GM19239 (cell line): ENCODE measurements around the gene OR5H2.
"Not testable (repeated sequence)": the region's sequence is repeated elsewhere in the genome, so short reads cannot be mapped to it uniquely, and the experiment has no call there.

Experiments used
- DNase-seq: peaks from one replicate; pipeline ENCODE4 v3.0.0; 2011; ENCODE audit warnings: low spot score; ENCODE audit not compliant: insufficient read length
- FAIRE-seq: peaks from 2 replicates; lab custom pipeline; 2011; peaks lifted over from hg19 to GRCh38; lab: Jason Lieb, UNC

Gene OR5H2

DNA sequence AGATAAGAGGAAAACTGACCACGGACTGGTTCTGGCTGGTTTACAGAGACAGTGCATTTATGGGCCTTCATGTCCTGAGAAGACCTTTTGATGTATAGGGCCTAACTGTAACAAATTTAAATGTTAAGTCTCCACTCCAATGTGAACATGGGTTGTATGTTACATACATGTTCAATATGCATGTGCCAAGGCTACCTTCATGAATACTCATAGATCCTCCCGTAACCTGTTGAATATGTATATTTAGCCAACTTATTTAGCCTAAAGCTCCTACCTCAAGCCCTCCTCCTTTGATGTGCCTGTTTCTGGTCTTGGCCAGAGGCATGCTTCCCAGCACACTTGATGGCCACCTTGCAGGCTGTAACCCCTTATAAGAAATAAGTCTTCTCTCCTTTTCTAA is at the start of gene OR5H2:
Gene OR5H2 (plus strand): TSS at position 301 of the 400 bp plus-strand sequence. CDS start 398 bp downstream, outside the sequence.
- FAIRE-seq (no peak), DNase-seq (no peak)

GRCh38 chr3:98233468-98233867 is 48.8 kb upstream of the OR5H2 start:
- no peak for FAIRE-seq
- no peak for DNase-seq

GRCh38 chr3:98240131-98240530 is 42.2 kb upstream of the OR5H2 start:
- no peak for DNase-seq
- FAIRE-seq = no peak

GRCh38 chr3:98242155-98242554 is 40.1 kb upstream of the OR5H2 start:
- FAIRE-seq = no peak
- DNase-seq = no peak

GRCh38 chr3:98243843-98244242 is 38.5 kb upstream of the OR5H2 start:
- DNase-seq (no peak), FAIRE-seq (no peak)

DNA sequence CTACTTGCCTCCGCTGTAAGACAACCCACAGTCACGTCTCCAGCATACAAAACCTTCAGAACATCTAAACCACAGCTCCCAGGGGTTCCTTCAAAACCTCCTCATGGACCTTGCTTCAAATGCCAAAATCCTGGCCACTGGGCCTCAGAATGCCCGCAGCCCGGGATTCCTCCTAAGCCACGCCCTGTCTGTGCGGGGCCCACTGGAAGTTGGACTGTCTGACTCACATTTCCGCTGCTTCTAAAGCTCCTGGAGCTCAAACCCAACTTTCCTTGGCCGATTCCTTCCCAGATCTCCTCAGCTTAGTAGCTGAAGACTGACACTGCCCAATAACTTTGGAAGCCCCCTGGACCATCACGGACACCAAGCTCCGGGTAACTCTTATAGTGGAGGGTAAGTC is 36.2 kb upstream of the OR5H2 start:
- DNase-seq (no peak), FAIRE-seq (no peak)

- not testable (repeated sequence) for FAIRE-seq, DNase-seq
Measured at GRCh38 chr3:98256026-98256425, 26.3 kb upstream of the OR5H2 start.

DNA sequence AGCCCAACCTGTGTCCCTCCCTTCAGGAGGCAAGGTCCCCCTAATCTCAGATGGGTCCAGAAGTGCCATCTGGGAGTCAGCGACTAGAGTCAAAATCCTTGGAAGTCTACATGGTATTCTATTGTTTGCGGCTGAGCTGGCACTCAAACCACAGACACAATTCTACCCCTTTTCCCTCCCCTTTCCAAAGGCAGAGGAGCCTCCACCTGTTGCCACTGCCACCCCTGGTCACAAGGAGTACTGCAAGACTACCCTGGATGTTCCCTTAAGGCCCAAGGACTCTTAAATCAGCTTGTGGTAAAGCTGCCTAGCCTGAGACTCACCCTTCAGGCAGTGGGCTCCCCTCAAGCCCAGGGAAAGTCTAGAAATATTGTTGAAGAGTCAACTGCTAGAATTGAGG is 22.6 kb upstream of the OR5H2 start:
- FAIRE-seq = no peak
- DNase-seq = no peak

GRCh38 chr3:98262046-98262445 is 20.3 kb upstream of the OR5H2 start:
- no peak for DNase-seq
- no peak for FAIRE-seq

- no peak for FAIRE-seq
- no peak for DNase-seq
Measured at GRCh38 chr3:98263944-98264343, 18.4 kb upstream of the OR5H2 start, which contains the start of gene OR5H6. TSS of gene OR5H6 (plus strand) at chr3:98264244. CDS start at chr3:98264333, 89 bp downstream.

DNA sequence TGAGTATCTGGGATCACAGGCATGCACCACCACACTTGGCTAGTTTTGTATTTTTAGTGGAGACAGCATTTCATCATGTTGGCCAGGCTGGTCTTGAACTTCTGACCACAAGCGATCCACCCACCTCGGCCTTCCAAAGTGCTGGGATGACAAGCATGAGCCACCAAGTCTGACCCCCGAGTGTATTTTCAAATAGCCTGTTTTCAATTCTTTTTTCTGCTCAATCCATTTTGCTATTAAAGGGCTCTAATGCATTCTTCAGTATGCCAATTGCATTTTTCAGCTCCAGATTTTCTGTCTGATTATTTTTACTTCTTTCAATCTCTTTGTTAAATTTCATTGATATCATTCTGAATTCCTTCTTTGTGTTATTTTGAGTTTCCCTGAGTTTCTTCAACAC is 12.5 kb upstream of the OR5H2 start:
- no peak for DNase-seq
- no peak for FAIRE-seq

GRCh38 chr3:98272126-98272525 is 10.2 kb upstream of the OR5H2 start:
- FAIRE-seq = no peak

GRCh38 chr3:98274914-98275313 is 7.4 kb upstream of the OR5H2 start:
- FAIRE-seq (no peak), DNase-seq (no peak)

More at GRCh38 chr3:98272126-98272525, 10.2 kb upstream of the OR5H2 start:
- no peak for DNase-seq

GRCh38 chr3:98290916-98291315 is 8.6 kb downstream of the OR5H2 start:
- DNase-seq = no peak
- FAIRE-seq = no peak

DNA sequence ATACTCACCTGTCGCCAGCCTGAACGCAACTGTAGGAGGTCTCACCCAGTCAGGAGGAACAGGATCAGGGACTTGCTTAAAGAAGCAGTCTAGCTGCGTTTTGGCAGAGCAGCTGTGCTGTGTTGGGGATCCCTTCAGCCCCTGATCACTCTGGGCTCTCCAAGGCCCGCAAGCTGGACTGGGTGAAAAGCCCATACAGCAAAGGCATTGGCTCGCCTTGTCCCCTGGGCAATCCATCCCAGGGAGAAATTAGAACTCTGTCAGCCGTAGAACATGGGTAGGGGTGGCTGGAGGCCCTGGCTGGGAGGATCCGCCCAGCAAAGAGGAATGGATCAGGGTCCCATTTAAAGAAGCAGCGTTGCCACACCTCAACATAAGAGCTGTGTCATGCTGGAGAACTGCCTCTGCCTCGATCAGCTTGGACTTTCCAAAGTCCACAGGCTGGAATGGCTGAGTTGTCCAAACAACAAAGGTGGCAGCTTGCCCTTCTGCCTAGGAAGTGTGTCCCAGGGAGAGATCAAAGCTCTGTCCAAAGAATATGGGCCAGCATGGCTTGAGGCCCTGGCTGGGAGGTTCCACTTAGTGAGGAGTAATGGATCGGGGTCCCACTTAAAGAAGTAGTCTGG is 9.1 kb downstream of the OR5H2 start:
- DNase-seq = no peak
- FAIRE-seq = no peak

GRCh38 chr3:98322101-98322500 is 39.8 kb downstream of the OR5H2 start:
- FAIRE-seq = no peak
- DNase-seq = no peak

DNA sequence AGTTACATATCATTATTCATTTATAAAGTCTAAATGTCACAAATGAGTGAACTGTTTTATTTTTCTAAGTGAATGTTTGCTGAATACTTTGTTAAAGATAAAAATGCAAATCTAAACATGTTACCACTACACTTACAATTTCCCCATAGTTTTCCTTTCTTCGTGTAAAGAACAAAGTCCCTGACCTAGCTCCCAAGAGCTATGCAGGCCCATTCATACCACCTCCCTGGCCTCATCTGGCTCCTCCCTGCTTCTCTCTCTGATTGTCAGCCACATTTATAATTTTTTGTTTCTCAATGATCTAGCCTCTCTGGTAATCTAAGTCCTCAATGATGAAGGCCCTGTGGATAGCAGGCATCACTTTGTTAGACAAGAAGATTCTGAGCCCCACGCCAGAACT is 40.4 kb downstream of the OR5H2 start:
- DNase-seq = no peak
- no peak for FAIRE-seq

DNA sequence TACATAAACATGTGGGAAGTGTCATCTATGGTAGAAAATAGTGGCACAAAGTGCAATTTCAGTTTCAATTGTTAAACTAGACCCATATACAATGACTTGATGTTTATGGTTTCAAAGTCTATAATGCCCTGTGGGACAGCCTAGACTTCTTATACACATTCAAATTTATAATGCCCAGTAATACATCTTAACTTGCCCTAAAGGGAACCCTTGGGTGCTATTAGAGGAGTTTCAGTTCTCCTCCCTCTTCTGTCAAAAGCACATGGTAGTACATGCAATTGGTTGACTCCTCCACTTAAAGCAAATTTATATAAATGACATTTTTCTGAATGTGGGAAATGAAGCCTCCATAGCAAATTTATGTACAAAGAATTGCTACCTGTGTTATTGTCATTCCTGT is 41.1 kb downstream of the OR5H2 start:
- FAIRE-seq = no peak
- no peak for DNase-seq

DNA sequence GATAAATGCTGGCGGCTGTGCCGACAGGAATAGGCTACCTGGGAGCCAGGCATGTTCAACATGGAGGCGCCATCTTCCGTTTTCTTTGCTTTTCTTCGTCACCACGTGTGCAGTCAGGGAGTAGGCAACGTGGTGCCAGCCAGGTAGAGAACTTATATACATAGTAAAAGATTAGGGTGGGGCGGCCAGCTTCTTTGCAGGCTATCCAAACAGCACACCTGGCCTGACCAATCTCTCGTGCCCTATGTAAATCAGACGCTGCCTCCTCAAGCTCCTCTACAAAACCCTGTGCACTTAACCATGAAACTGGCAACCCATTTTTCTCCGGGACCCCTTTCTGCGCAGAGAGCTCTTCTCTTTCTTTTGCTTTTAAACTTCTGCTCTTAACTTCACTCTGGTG is 42.8 kb downstream of the OR5H2 start:
- FAIRE-seq = no peak
- DNase-seq = no peak

- no peak for DNase-seq
- no peak for FAIRE-seq
Measured at GRCh38 chr3:98326105-98326893, 44.0 kb downstream of the OR5H2 start.

GRCh38 chr3:98326945-98327344 is 44.6 kb downstream of the OR5H2 start:
- FAIRE-seq = peak; percentile 35
- DNase-seq = no peak

DNA sequence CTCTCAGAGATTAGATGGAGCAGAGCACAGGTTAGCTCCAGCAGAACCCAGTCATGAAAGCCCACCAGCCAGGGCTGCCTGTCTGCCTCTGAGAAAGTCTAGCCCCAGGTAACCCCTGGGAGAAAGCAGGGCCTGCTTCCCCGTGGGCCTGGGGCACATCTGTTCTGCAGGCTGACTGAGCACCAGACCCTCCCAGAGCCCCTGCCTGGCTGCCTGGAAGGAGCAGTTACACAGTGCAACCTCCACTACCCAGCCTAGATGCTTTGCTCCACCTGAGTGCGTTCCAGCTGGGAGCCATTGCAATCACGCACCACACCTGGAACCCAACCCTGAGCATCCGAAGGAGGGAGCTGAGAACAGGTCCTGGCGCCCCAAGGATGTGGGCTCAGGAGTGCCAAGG is 46.6 kb downstream of the OR5H2 start:
- DNase-seq (no peak), FAIRE-seq (no peak)
